ENCODE measurements around the gene SLC25A19.
A peak's percentile ranks its signal among the peaks of the same experiment; 100 is the strongest.

Gene SLC25A19

GRCh38 chr17:75241502-75241901 lies 47.7 kb downstream of the SLC25A19 start:
- no peak for TF ChIP-seq CTCF (conservative IDR thresholded peaks at IDR 0.05; ENCODE audit: control insufficient read depth, insufficient read depth, low read depth, low read length)
- H3K4me3 ChIP-seq (ENCODE audit: control insufficient read depth, low read depth, low read length): no peak overlapping the region
- DNase-seq (ENCODE audit: low read depth): peak; percentile 75

- no peak overlapping the region for H3K4me3 ChIP-seq (ENCODE audit: control insufficient read depth, low read depth, low read length)
- TF ChIP-seq CTCF (conservative IDR thresholded peaks at IDR 0.05; ENCODE audit: control insufficient read depth, insufficient read depth, low read depth, low read length): no peak
- peak; percentile 62 for DNase-seq (ENCODE audit: low read depth)
Observed at GRCh38 chr17:75241143-75241430, 48.1 kb downstream of the SLC25A19 start.

GRCh38 chr17:75240394-75241142 lies 48.7 kb downstream of the SLC25A19 start:
- peak; percentile 38 for DNase-seq (ENCODE audit: low read depth)
- no peak overlapping the region for H3K4me3 ChIP-seq (ENCODE audit: control insufficient read depth, low read depth, low read length)
- peak; percentile 66 for TF ChIP-seq CTCF (conservative IDR thresholded peaks at IDR 0.05; ENCODE audit: control insufficient read depth, insufficient read depth, low read depth, low read length)

- no peak overlapping the region for H3K4me3 ChIP-seq (ENCODE audit: control insufficient read depth, low read depth, low read length)
- no peak for TF ChIP-seq CTCF (conservative IDR thresholded peaks at IDR 0.05; ENCODE audit: control insufficient read depth, insufficient read depth, low read depth, low read length)
- DNase-seq (ENCODE audit: low read depth): no peak
Observed at GRCh38 chr17:75239778-75240393, 49.3 kb downstream of the SLC25A19 start.

GRCh38 chr17:75239214-75239613 lies 50.0 kb downstream of the SLC25A19 start:
- no peak overlapping the region for H3K4me3 ChIP-seq (ENCODE audit: control insufficient read depth, low read depth, low read length)
- DNase-seq (ENCODE audit: low read depth): no peak
- TF ChIP-seq CTCF (conservative IDR thresholded peaks at IDR 0.05; ENCODE audit: control insufficient read depth, insufficient read depth, low read depth, low read length): no peak

GRCh38 chr17:75238684-75239191 lies 50.5 kb downstream of the SLC25A19 start:
- TF ChIP-seq CTCF (conservative IDR thresholded peaks at IDR 0.05; ENCODE audit: control insufficient read depth, insufficient read depth, low read depth, low read length): peak; percentile 88
- peak; percentile 74 for DNase-seq (ENCODE audit: low read depth)
- H3K4me3 ChIP-seq (ENCODE audit: control insufficient read depth, low read depth, low read length): no peak overlapping the region

Measured in fibroblast of mammary gland (primary cell).